GM18861 (cell line): ENCODE measurements around the gene ARMH3.

ENCODE experiments used
- ATAC-seq: cut with Tn5 transposase; IDR thresholded peaks from one replicate; pipeline ENCODE4 v1.9.1; 2021; ENCODE audit not compliant: unreplicated experiment

The ARMH3 gene

GRCh38 chr10:101816376-101816775 is 239.6 kb downstream of the ARMH3 start:
- ATAC-seq: no peak

GRCh38 chr10:101814466-101815071 is 241.4 kb downstream of the ARMH3 start:
- peak; percentile 36 for ATAC-seq

DNA sequence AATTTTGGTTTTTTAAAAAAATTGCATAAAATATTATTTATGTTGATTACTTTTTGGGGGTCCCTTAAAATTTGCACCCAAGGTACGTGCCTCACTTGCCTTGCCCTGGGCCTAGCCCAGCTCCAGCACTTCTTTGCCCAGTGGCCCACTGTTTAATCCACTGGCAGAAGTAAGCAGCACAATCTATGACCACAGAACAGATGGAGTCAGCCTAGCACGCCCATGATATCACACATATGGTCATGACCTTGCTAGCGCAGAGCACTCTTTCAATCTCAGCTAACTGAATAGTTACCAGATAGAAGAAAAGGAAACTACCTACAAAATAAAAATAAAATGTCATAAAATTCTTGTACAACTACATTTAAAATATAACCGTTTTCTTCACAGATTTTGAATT is 243.4 kb downstream of the ARMH3 start:
- ATAC-seq: no peak

DNA sequence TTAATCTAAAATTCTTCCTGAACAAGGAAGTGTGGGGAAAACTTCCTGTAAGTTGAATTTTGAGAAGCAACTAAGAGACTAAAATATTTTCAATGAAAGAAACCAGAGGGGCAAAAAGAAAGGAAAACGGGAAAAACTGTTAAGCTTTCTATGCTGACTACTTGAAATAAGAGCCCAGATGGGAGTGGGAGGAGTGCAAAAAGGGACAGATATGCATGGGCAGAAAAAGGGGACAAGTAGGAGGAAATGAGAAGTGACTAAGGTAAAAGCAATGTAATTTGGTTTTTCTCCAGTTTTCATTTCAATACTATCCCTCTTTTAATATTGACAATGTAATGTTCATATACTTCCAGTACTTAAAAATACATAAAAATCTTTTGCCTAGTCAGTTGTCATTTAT is 248.8 kb downstream of the ARMH3 start:
- no peak for ATAC-seq

DNA sequence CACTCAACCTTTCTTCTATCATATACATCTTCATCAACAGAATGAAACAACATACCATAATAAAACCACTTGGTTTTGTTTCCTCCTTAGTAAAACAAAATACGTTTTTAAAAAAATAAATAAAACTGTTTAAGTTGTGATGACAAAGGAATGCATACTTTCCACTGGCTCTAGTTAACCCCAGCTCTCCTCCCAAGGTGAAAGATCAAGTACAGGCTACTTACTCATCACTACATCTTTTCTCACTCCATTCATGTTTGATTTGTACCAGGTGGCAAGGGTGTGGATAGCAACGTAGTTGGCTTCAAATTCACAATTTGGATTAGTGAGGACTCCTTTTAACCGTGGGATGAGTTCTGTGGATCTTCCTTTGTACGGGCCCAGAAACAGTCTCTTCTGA is 252.5 kb downstream of the ARMH3 start:
- ATAC-seq: no peak

GRCh38 chr10:101797403-101798059 is 258.4 kb downstream of the ARMH3 start:
- ATAC-seq: no peak
